Measurements from ENCODE around the gene EIF3F.
A peak's percentile ranks its signal among the peaks of the same experiment; 100 is the strongest.

EIF3F gene

GRCh38 chr11:8023831-8024555, 36.9 kb downstream of the EIF3F start:
- in situ Hi-C loops (cut with HindIII; ENCODE audit: low sequenced_read_pairs): no loop called here

GRCh38 chr11:8025123-8025522, 38.0 kb downstream of the EIF3F start:
- H3K4me3 ChIP-seq (ENCODE audit: low read depth, low read length): no peak overlapping the region
- TF ChIP-seq, protein P1, sequence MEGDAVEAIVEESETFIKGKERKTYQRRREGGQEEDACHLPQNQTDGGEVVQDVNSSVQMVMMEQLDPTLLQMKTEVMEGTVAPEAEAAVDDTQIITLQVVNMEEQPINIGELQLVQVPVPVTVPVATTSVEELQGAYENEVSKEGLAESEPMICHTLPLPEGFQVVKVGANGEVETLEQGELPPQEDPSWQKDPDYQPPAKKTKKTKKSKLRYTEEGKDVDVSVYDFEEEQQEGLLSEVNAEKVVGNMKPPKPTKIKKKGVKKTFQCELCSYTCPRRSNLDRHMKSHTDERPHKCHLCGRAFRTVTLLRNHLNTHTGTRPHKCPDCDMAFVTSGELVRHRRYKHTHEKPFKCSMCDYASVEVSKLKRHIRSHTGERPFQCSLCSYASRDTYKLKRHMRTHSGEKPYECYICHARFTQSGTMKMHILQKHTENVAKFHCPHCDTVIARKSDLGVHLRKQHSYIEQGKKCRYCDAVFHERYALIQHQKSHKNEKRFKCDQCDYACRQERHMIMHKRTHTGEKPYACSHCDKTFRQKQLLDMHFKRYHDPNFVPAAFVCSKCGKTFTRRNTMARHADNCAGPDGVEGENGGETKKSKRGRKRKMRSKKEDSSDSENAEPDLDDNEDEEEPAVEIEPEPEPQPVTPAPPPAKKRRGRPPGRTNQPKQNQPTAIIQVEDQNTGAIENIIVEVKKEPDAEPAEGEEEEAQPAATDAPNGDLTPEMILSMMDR (IDR thresholded peaks at IDR 0.05; ENCODE audit: low read depth, low read length, missing control alignments): no peak
- DNase-seq (ENCODE audit: low read depth): no peak
- in situ Hi-C loops (cut with HindIII; ENCODE audit: low sequenced_read_pairs): no loop called here

More at GRCh38 chr11:8023831-8024555, 36.9 kb downstream of the EIF3F start:
- no peak overlapping the region for H3K4me3 ChIP-seq (ENCODE audit: low read depth, low read length)
- TF ChIP-seq, protein P1 (IDR thresholded peaks at IDR 0.05; ENCODE audit: low read depth, low read length, missing control alignments): no peak
- no peak for DNase-seq (ENCODE audit: low read depth)

DNA sequence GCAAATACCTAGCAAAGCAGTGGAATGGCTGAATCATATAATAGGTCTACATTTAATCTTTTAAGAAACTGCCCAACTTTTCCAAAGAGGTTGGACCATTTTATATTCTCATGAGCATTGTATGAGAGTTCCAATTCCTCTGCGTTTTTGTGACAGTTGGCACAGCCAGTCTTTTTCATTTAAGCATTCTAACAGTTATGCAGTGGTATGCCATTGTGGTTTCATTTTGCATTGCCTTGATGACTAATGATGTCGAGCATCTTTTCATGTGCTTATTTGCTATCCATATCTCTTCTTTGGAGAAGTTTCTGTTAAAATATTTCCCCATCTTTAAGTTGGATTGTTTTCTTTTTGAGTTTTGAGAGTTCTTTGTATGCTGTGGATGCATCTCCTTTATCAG, 38.7 kb downstream of the EIF3F start:
- in situ Hi-C loops (cut with HindIII; ENCODE audit: low sequenced_read_pairs): no loop called here
- TF ChIP-seq, protein P1 (IDR thresholded peaks at IDR 0.05; ENCODE audit: low read depth, low read length, missing control alignments): no peak
- no peak overlapping the region for H3K4me3 ChIP-seq (ENCODE audit: low read depth, low read length)
- peak; percentile 66 for DNase-seq (ENCODE audit: low read depth)

- TF ChIP-seq, protein P1 (IDR thresholded peaks at IDR 0.05; ENCODE audit: low read depth, low read length, missing control alignments): no peak
- no peak for DNase-seq (ENCODE audit: low read depth)
- no peak overlapping the region for H3K4me3 ChIP-seq (ENCODE audit: low read depth, low read length)
- in situ Hi-C loops (cut with HindIII; ENCODE audit: low sequenced_read_pairs): no loop called here
Observed at GRCh38 chr11:8026982-8027381, 39.8 kb downstream of the EIF3F start.

DNA sequence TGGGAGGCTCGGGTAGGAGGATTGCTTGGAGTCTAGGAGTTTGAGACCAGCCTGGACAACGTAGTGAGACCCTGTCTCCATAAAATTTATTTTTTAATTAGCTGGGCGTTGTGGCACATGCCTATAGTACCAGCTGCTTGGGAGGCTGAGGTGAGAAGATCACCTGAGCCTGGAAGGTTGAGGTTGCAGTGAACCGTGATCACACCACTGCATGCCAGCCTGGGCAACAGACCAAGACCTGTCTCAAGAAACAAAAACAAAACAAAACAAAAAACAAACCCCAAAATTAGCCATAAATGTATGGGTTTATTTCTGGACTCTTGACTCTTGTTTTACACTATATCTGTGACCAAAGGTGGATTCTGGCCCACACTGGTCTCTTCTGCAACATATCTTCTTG, 41.6 kb downstream of the EIF3F start:
- in situ Hi-C loops (cut with HindIII; ENCODE audit: low sequenced_read_pairs): no loop called here
- H3K4me3 ChIP-seq (ENCODE audit: low read depth, low read length): no peak overlapping the region
- no peak for DNase-seq (ENCODE audit: low read depth)
- TF ChIP-seq, protein P1 (IDR thresholded peaks at IDR 0.05; ENCODE audit: low read depth, low read length, missing control alignments): no peak

GRCh38 chr11:8030526-8031247, 43.5 kb downstream of the EIF3F start:
- in situ Hi-C loops (cut with HindIII; ENCODE audit: low sequenced_read_pairs): no loop called here
- no peak for DNase-seq (ENCODE audit: low read depth)
- no peak overlapping the region for H3K4me3 ChIP-seq (ENCODE audit: low read depth, low read length)
- TF ChIP-seq, protein P1 (IDR thresholded peaks at IDR 0.05; ENCODE audit: low read depth, low read length, missing control alignments): no peak

Data from astrocyte of the cerebellum (primary cell).